Mucosa of descending colon (tissue), 3 donors: ENCODE results near the gene VSIG10L2. TPM values are rescaled to one million over a fixed set of nuclear protein-coding genes. Genes with fewer than 3 reads are reported as not detected.

Source experiments
- ATAC-seq: fragments of 200-7000 bp; cut with Tn5 transposase; one replicate; pipeline ENCODE4 v1.9.1; 2020; ENCODE audit warnings: mild to moderate bottlenecking, moderate library complexity
- DNase-seq, 3 donors: peaks; one replicate each; pipeline ENCODE4 v3.0.0-alpha.2; 2020
- H3K36me3 ChIP-seq: fragments of 200-600 bp; one replicate; pipeline ENCODE4 v1.8.0; 2021; ENCODE audit warnings: low read depth, mild to moderate bottlenecking
- H3K4me1 ChIP-seq: fragments of 200-600 bp; one replicate; pipeline ENCODE4 v1.8.0; 2021; ENCODE audit warnings: low read depth, mild to moderate bottlenecking
- H3K4me3 ChIP-seq: fragments of 200-600 bp; one replicate; pipeline ENCODE4 v1.8.0; 2021; ENCODE audit warnings: mild to moderate bottlenecking
- H3K9me3 ChIP-seq: fragments of 200-600 bp; one replicate; pipeline ENCODE4 v1.8.0; 2021; ENCODE audit warnings: mild to moderate bottlenecking
- intact Hi-C, 2 donors: fragments of 100-400 bp; cut with DNase I in 1 of 2; cut with micrococcal nuclease in 1 of 2; formaldehyde crosslinking; loops; one replicate each; pipeline versions ENCODE4 v1.11.0 to v1.11.1; 2022; cut with DNase I, micrococcal nuclease
- total RNA-seq, 3 donors: library from RNA; stranded (reverse); fragmentation: NEBNext Ultra II Directional in 2 of 3; extraction: Animal tissue kit (Norgen Biotek cat#: 25700) in 2 of 3; gene quantifications; one replicate each; pipeline versions ENCODE4 v1.2.1 to v1.2.4, GENCODE V29; 2021 to 2023
- TF ChIP-seq, protein P1 (sequence below): fragments of 200-600 bp; IDR thresholded peaks from one replicate; pipeline ENCODE4 v1.8.0; 2022; ENCODE audit warnings: antibody characterized with exemption, mild to moderate bottlenecking
- donor health status: DM: no; HTN: no; CAD: no; lungs with moderate emphysema.
- donor health status: DM: no; HTN: no; CAD: no.
- donor health status: DM: no; HTN: yes; CAD: no.

VSIG10L2 gene
- total RNA-seq, 3 donors from 2014 or later: 0.09 TPM; not detected in 2

DNA sequence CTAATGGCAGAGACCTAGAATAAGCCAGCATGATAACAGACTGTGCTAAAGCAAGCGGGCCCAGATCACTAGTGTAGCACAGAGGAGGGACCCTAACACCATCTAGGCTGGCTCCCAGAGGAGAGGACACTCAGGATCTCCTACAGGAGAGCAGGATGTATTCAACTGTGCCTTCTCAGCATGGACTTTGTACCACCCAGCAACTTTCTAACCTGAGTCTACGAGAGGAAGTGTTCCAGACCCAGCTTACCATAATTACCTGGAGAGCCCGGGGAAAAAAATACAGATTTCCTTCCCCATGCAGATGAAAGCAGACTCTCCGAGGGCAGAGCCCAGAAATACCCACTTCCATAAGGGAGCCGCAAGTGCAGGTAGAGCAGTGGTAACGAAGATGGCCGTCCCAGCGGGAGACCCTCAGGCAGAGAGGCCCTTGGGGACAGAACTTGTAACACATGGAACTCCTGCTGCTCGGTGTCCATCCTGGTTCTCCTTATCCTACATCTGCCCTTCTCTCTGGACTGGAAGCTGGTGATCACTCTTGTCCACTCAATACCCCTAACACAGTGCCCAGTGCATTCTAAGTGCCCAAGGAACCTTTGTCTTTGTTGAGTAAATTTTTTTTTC, 21.3 kb upstream of the VSIG10L2 start:
- Histone ChIP-seq H3K9me3 (no peaks in the 10 kb centered on the region), H3K4me3 (no peak overlapping the region), H3K4me1 (peaks cover 7% of the 10 kb centered on the region), H3K36me3 (no peaks in the 10 kb centered on the region)
- intact Hi-C loops: loop anchor here (5.0 kb wide), 1 partner anchor 268 kb away; no protein-coding TSS in a partner anchor
- ATAC-seq (peak; percentile 64), DNase-seq (no peak)
- TF ChIP-seq, protein P1, sequence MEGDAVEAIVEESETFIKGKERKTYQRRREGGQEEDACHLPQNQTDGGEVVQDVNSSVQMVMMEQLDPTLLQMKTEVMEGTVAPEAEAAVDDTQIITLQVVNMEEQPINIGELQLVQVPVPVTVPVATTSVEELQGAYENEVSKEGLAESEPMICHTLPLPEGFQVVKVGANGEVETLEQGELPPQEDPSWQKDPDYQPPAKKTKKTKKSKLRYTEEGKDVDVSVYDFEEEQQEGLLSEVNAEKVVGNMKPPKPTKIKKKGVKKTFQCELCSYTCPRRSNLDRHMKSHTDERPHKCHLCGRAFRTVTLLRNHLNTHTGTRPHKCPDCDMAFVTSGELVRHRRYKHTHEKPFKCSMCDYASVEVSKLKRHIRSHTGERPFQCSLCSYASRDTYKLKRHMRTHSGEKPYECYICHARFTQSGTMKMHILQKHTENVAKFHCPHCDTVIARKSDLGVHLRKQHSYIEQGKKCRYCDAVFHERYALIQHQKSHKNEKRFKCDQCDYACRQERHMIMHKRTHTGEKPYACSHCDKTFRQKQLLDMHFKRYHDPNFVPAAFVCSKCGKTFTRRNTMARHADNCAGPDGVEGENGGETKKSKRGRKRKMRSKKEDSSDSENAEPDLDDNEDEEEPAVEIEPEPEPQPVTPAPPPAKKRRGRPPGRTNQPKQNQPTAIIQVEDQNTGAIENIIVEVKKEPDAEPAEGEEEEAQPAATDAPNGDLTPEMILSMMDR: no peak

DNA sequence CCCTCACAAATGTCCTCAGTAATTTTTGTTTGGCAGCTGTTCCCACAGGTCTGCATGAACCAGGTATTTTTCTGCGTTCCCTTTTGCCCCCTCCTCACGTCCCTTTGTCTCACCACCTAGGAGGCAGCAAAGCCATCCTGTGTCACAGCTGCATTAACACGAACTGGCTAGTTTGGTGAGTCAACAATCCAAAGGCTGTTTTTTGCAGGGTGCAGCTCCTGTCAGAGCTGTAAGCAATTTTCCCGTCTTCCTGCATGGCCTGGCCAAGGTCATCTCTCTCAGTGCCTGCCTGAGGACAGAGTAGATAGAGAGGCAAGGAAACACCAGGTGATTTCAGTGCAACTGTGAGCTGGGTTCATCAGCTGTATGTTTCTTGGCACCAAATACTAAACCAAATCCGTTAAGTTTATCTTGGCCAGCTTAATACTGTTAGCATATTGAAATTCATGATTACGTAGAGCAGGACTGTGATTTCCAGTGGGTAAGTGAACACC, 20.6 kb upstream of the VSIG10L2 start:
- TF ChIP-seq, protein P1: no peak
- Histone ChIP-seq H3K4me3 (no peak overlapping the region), H3K4me1 (peaks cover 7% of the 10 kb centered on the region), H3K9me3 (no peaks in the 10 kb centered on the region), H3K36me3 (no peaks in the 10 kb centered on the region)
- DNase-seq (peak in 2 of 3 donors; percentile 45 to 51), ATAC-seq (peak; percentile 89)
- intact Hi-C loops: no loop called here

DNA sequence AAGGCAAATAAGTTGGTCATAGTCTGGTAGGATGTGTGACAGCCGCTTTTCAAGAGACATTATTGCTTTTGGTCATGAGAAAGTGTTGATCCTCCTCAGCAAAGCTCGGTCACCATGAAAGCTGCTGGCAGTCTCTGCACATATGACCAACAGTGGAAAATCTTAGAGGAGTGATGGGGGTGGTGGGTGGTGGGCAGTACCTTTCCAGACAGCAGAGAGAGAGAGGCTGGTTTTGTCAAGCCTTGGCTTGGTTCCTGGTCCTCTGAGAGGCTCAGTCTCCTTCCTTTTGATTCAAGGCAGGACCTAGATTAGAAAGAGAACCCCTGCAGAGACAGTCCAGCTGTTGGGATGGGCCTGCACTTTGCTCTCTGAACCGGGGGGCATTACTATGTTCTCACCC, 20.0 kb upstream of the VSIG10L2 start:
- H3K9me3 ChIP-seq: no peaks in the 10 kb centered on the region
- DNase-seq (no peak), ATAC-seq (no peak)
- peaks cover 7% of the 10 kb centered on the region for H3K4me1 ChIP-seq
- intact Hi-C loops: no loop called here
- H3K4me3 ChIP-seq: no peak overlapping the region
- TF ChIP-seq, protein P1: no peak
- no peaks in the 10 kb centered on the region for H3K36me3 ChIP-seq

DNA sequence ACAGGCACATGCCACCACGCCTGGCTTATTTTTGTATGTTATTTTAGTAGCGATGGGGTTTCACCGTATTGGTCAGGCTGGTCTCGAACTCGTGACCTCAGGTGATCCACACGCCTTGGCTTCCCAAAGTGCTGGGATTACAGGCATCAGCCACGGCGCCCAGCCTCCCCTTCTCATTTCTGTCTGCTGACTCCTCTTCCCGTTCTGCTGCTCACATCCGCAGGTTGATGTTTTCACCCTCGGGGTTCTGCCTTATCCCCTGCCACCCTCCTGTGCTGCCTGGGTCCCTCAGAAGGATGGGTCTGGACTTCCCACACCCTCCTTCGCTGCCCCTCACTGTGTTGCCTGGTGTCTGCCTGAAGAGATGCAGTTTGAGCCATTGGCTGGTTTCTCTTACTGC, 19.2 kb upstream of the VSIG10L2 start:
- intact Hi-C loops: no loop called here

DNA sequence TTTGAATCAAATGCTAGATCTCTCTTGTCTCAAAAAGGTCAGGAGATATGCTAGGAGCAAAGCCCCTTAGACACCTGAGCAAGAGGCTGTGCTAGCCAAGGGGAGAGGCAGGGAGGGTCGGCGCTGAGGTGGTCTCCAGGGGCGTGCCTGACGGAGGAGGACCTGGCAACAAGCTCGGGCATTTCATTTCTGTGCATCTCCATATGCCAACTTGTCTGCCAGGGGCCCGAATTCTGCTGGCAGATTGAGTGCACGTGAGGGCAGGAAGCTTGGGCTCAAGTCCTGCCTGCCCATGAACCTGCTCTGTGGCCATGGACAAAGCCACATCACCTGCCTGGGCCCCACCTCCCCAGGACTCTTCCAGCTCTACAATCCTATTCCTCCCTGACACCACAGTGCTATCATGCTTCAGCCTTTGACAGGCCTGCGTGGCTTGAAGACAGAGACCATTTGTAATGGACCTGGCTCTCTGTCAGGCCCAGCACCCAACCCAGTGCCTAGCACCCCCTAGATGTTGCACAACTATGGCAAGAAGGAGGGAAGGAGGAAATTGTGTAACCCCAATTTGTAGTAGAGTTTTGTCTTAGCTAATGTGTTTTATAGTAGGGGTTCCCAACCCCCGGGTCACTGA, 16.3 kb upstream of the VSIG10L2 start:
- ATAC-seq: no peak
- intact Hi-C loops: no loop called here
- Histone ChIP-seq H3K4me3 (no peak overlapping the region), H3K4me1 (peaks cover 3% of the 10 kb centered on the region), H3K36me3 (no peaks in the 10 kb centered on the region), H3K9me3 (no peaks in the 10 kb centered on the region)
- no peak for DNase-seq
- TF ChIP-seq, protein P1: no peak

More for the DNA sequence above, 19.2 kb upstream of the VSIG10L2 start:
- ATAC-seq (no peak), DNase-seq (no peak)
- H3K9me3 ChIP-seq: no peaks in the 10 kb centered on the region
- TF ChIP-seq, protein P1: no peak
- H3K4me3 ChIP-seq: no peak overlapping the region
- peaks cover 4% of the 10 kb centered on the region for H3K4me1 ChIP-seq
- no peaks in the 10 kb centered on the region for H3K36me3 ChIP-seq
